UCSD-AML1 (cell line): ENCODE data around the gene FBN1.

ENCODE experiments used
- DNase-seq: peaks from one replicate; lab custom pipeline; 2025; ENCODE audit not compliant: unreplicated experiment; lab: John Stamatoyannopoulos, UW

FBN1 gene

DNA sequence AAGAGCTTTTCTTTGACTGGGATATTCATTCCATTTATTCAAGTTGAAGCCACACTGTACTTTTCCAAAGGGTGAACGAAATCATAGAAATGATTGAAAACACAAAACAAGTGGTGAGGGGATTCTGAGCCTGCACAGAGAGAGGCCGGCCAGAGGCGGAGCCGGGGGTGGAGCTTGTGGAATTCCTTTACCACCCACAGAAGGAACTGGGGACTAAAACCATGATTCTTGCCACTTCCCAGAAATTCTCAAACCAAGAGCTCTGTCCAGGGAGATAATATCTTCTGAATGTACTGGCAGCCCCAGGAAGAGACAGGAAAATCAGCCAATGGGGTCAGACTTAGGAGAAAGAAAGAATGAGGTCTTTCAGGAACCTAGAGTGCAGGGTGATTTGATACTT lies 20.8 kb downstream of the FBN1 start:
- no peak for DNase-seq

GRCh38 chr15:48623456-48623855 lies 22.1 kb downstream of the FBN1 start:
- DNase-seq = no peak

GRCh38 chr15:48622237-48622636 lies 23.3 kb downstream of the FBN1 start:
- no peak for DNase-seq

- no peak for DNase-seq
Measured at GRCh38 chr15:48619446-48619845, 26.1 kb downstream of the FBN1 start.

DNA sequence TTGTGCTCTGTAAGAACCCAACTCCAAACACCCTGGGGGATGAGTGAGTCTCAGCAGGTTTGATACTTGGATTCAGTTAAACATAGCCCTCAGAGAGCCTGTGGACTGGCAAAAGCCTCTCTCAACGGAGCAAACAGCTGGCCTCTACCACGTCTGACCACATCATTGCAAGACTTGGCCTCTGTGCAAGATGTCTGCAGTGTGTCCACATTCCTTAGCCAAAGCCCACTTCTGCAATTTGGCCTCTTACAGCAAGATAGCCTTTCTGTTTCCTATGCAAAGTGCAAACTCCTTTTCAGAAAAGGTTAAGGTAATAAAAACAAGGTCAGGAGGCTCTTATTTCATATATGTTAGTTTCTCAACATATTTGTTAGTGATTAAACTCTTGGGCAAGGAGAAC lies 27.9 kb downstream of the FBN1 start:
- DNase-seq = no peak

DNA sequence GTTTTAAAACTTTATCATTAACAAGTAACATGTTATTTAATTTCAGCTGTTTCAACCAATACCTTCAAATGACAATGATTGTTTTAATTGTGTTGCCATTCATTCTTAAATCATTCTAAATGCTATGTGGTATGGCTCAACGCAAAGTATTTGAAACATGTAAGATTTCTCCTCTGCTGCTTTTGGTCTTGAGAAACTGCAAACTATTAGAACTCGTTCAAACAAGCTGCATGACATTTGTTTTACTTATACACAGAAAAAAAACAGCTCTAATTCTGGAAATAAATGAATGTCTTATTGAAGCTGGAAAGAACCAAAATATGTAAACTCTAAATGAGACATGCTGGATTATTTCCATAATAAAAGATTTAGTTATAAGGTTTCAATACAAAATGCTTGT lies 29.3 kb downstream of the FBN1 start:
- DNase-seq = no peak

- no peak for DNase-seq
Measured at GRCh38 chr15:48614051-48614450, 31.5 kb downstream of the FBN1 start.

DNA sequence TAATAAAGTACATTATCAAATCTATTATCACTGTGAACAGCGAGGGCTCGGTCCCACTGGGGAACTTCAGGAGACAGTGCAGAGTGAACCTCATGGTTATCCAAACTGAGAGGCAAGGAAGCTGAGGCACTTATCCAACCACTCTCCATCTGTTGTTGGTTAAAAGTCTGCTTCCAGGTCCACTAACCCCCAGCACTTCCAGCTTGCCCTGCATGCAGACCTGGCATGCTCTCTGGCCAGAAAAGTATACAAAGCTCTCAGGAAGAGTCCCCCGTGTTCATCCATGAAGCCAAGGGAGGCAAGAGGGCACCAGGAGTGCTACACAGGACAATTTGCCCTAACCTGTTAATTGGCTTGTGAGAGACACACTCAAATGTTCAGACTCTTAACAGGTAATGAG lies 36.0 kb downstream of the FBN1 start:
- no peak for DNase-seq

GRCh38 chr15:48607846-48608245 lies 37.7 kb downstream of the FBN1 start:
- DNase-seq = no peak

- DNase-seq = no peak
Measured at GRCh38 chr15:48604567-48604966, 40.9 kb downstream of the FBN1 start.

- no peak for DNase-seq
Measured at GRCh38 chr15:48603922-48604321, 41.6 kb downstream of the FBN1 start.

DNA sequence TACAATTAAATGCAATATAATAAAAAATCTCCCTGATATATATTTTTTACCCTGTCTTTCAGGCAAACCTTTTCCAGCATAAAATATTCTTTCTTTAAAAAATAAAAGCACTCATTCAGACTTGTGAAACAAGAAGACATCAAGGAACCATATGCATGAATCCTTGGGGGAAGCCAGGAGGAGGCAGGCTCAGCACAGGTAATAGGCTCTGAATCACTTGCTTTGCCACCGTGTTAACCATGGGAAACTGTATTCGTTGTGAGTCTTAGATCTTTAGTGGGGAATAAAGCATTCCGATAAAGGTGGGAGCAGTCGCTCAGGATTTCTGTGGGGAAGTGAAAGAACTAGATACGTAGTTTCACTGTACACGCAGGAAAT lies 42.4 kb downstream of the FBN1 start:
- no peak for DNase-seq

GRCh38 chr15:48602358-48603122 lies 43.0 kb downstream of the FBN1 start:
- DNase-seq = no peak

- no peak for DNase-seq
Measured at GRCh38 chr15:48601095-48601494, 44.4 kb downstream of the FBN1 start.

DNA sequence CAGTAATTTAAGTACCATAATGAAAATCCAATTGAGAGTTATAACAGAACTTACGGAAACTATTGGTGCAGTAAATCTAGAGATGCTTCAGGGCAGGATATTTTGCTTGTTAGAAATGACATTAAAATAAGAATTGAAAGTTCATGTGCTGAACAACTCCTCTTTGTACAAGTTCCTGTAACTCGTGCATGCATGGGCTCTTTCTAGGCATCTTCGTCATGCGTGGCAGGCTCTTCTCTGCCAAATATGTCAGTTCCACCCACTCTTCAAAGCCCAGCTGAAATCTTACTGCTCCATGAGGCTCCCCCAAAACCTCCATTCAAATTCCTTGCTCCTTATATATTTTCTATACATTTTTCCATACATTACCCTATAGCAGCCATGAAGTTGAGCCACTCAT lies 48.7 kb downstream of the FBN1 start:
- no peak for DNase-seq

GRCh38 chr15:48596415-48596814 lies 49.1 kb downstream of the FBN1 start:
- no peak for DNase-seq

DNA sequence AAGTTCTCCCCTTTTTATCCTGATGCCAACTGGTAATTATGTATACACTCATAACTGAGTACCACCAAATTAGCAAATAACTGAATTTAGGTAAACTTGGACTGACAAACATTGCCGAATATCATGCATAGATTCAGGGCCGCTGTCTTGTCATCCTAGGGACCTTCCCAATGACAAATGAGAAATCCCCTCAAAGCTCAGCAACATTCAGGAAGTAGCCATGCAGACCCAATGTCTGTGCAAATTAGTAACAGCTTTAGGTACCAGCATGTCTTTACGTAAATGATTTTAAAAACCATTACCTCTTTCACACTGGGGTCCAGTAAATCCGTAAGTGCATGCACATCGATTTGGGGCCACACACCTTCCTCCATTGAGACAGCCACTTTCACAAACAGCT lies 49.5 kb downstream of the FBN1 start:
- DNase-seq = no peak

GRCh38 chr15:48592933-48593332 lies 52.6 kb downstream of the FBN1 start:
- DNase-seq = no peak

DNA sequence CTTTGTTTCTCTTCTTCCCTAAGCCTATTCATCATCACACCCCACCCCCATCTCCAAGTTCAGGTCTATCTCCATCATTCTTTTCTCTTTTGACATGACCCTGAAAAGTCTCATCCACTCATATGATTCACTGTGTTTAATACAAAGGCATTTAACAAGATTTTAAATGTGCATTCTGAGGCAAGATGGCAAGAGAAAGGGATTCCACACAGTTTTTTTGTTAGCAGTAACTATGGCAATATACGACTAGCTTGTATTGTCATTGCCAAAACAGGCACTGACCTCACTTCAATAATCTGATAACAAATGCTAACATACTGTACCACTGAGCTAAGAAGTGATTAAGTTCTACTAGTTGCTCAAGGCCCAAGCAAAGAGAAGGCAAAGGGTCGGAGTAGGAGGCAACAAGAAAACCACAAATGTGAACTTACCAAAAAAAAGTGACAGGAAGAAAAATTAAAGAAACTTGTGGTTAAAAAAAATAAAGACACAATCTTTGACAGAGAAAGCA lies 53.2 kb downstream of the FBN1 start:
- DNase-seq = no peak

DNA sequence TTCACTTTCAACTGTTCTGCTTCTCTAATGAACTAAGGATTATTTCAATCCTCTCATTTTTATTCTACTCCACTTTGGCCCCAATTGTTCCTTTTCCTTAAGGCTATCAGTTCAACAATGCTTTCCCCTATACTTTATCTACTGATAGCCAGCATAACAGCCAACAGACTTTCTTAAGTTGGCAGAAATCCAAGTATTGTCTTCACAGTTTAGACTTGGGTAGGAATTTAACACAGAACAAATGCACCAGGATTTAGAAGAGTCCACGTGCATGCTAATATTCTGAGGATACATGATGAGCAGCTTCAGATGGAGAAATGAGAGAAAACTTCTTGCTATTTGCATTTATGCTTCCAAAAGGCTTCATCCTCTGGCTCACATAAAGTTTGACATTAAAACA lies 54.8 kb downstream of the FBN1 start:
- no peak for DNase-seq

- no peak for DNase-seq
Measured at GRCh38 chr15:48584812-48585563, 60.5 kb downstream of the FBN1 start.

GRCh38 chr15:48584090-48584811 lies 61.3 kb downstream of the FBN1 start:
- DNase-seq = no peak
